ENCODE data around the gene GP1BA.

- peak; percentile 87 for TF ChIP-seq TEAD4 (IDR thresholded peaks at IDR 0.05)
- TF ChIP-seq RAD21 (IDR thresholded peaks at IDR 0.05; ENCODE audit: low read depth), result no peak
- no peak for TF ChIP-seq CREB1 (IDR thresholded peaks at IDR 0.05; ENCODE audit: low read depth)
- TF ChIP-seq MAX (IDR thresholded peaks at IDR 0.05), result peak; percentile 72
- TF ChIP-seq CEBPB (IDR thresholded peaks at IDR 0.05), result no peak
- TF ChIP-seq TAF1 (IDR thresholded peaks at IDR 0.05; ENCODE audit: low read depth), result peak; percentile 82
- TF ChIP-seq EP300 (IDR thresholded peaks at IDR 0.05; ENCODE audit: borderline replicate concordance), result peak; percentile 24; the same call in 1 of the 2 replicates
- TF ChIP-seq REST (IDR thresholded peaks at IDR 0.05; ENCODE audit: low read depth), result no peak
- TF ChIP-seq EGR1 (IDR thresholded peaks at IDR 0.05), result no peak
Measured at GRCh38 chr17:4966844-4967538, 34.9 kb downstream of the GP1BA start.
